DOHH2 (cell line): ENCODE measurements around the gene CDKAL1.

ENCODE experiments used
- H3F3A ChIP-seq: fragments of 200-600 bp; sonication (generic), shearing (Covaris generic); 2 replicates; pipeline ENCODE4 v1.6.0; 2016; ENCODE audit warnings: antibody characterized with exemption, mild to moderate bottlenecking; ENCODE audit not compliant: control insufficient read depth, insufficient read depth
- H3K27ac ChIP-seq: fragments of 200-600 bp; sonication (generic); 2 replicates; pipeline ENCODE4 v1.5.1; 2014; ENCODE audit warnings: low read depth, mild to moderate bottlenecking, low read length, moderate library complexity
- H3K27me3 ChIP-seq: fragments of 200-600 bp; sonication (generic); 2 replicates; pipeline ENCODE4 v1.6.1; 2014; ENCODE audit warnings: mild to moderate bottlenecking, low read length, mixed read lengths; ENCODE audit not compliant: control insufficient read depth
- H3K36me3 ChIP-seq: fragments of 200-600 bp; sonication (generic); 2 replicates; pipeline ENCODE4 v1.6.1; 2014; ENCODE audit warnings: mild to moderate bottlenecking, low read length, moderate library complexity, mixed read lengths; ENCODE audit not compliant: control insufficient read depth
- H3K4me1 ChIP-seq: fragments of 200-600 bp; sonication (generic); 2 replicates; pipeline ENCODE4 v1.6.1; 2014; ENCODE audit warnings: mild to moderate bottlenecking, low read length, mixed read lengths; ENCODE audit not compliant: control insufficient read depth
- H3K4me2 ChIP-seq: fragments of 200-600 bp; sonication (generic); 2 replicates; pipeline ENCODE4 v1.6.0; 2014; ENCODE audit warnings: mild to moderate bottlenecking, low read length, moderate library complexity
- H3K4me3 ChIP-seq: fragments of 200-600 bp; sonication (generic); 2 replicates; pipeline ENCODE4 v1.5.1; 2014; ENCODE audit warnings: mild to moderate bottlenecking, low read length, mixed read lengths
- H3K79me2 ChIP-seq: fragments of 200-600 bp; sonication (generic); 2 replicates; pipeline ENCODE4 v1.6.1; 2014; ENCODE audit warnings: mild to moderate bottlenecking, low read length, mixed read lengths; ENCODE audit not compliant: control insufficient read depth
- H3K9me2 ChIP-seq: fragments of 200-600 bp; sonication (generic); replicated peaks from 2 replicates; pipeline ENCODE4 v1.6.1; 2014; ENCODE audit warnings: mild to moderate bottlenecking, low read length, mixed read lengths; ENCODE audit not compliant: control insufficient read depth
- H3K9me3 ChIP-seq: fragments of 200-600 bp; sonication (generic); 2 replicates; pipeline ENCODE4 v1.6.1; 2014; ENCODE audit warnings: antibody characterized with exemption, low read length, mixed read lengths; ENCODE audit not compliant: control insufficient read depth, insufficient read depth
- H4K20me1 ChIP-seq: fragments of 200-600 bp; sonication (generic); 2 replicates; pipeline ENCODE4 v1.6.0; 2014; ENCODE audit warnings: low read depth, mild to moderate bottlenecking, antibody characterized with exemption, low read length, moderate library complexity; ENCODE audit not compliant: control insufficient read depth, insufficient read depth
- CTCF ChIP-seq: fragments of 200-600 bp; sonication (generic); IDR thresholded peaks from one replicate; pipeline ENCODE4 v1.5.1; 2014; ENCODE audit warnings: antibody characterized with exemption, mild to moderate bottlenecking, low read depth, low read length; ENCODE audit not compliant: poor library complexity, severe bottlenecking
- EZH2phosphoT487 ChIP-seq: fragments of 200-600 bp; sonication (generic); IDR thresholded peaks from 2 replicates; pipeline ENCODE4 v1.6.1; 2017; ENCODE audit warnings: borderline replicate concordance, mild to moderate bottlenecking, antibody characterized with exemption, low read length, moderate library complexity, mixed read lengths

Gene CDKAL1

GRCh38 chr6:21102201-21102600, 567.9 kb downstream of the CDKAL1 start:
- Histone ChIP-seq H3K4me2 (no peak overlapping the region), H3F3A (no peaks in the 10 kb centered on the region), H4K20me1 (no peaks in the 10 kb centered on the region), H3K9me3 (no peaks in the 10 kb centered on the region), H3K4me3 (no peak overlapping the region), H3K27ac (no peak overlapping the region), H3K36me3 (no peaks in the 10 kb centered on the region), H3K27me3 (no peaks in the 10 kb centered on the region), H3K9me2 (no peaks in the 10 kb centered on the region), H3K79me2 (no peaks in the 10 kb centered on the region), H3K4me1 (peaks cover 11% of the 10 kb centered on the region)
- TF ChIP-seq CTCF = no peak
- no peak for TF ChIP-seq EZH2phosphoT487

- Histone ChIP-seq H3K4me3 (no peak overlapping the region), H3K4me2 (no peak overlapping the region), H3K27ac (no peak overlapping the region), H3K27me3 (no peaks in the 10 kb centered on the region), H3F3A (no peaks in the 10 kb centered on the region), H4K20me1 (no peaks in the 10 kb centered on the region), H3K79me2 (no peaks in the 10 kb centered on the region), H3K36me3 (no peaks in the 10 kb centered on the region), H3K9me3 (no peaks in the 10 kb centered on the region), H3K9me2 (no peaks in the 10 kb centered on the region), H3K4me1 (peaks cover 11% of the 10 kb centered on the region)
- TF ChIP-seq CTCF (no peak), EZH2phosphoT487 (no peak)
Observed at GRCh38 chr6:21102624-21103023, 568.4 kb downstream of the CDKAL1 start.

GRCh38 chr6:21103626-21104224, 569.5 kb downstream of the CDKAL1 start:
- no peak overlapping the region for H3K4me3 ChIP-seq
- H3K4me1 ChIP-seq = peaks cover 11% of the 10 kb centered on the region
- H3K36me3 ChIP-seq = no peaks in the 10 kb centered on the region
- no peaks in the 10 kb centered on the region for H3K79me2 ChIP-seq
- TF ChIP-seq EZH2phosphoT487 (no peak), CTCF (no peak)
- no peaks in the 10 kb centered on the region for H3K9me2 ChIP-seq
- no peak overlapping the region for H3K27ac ChIP-seq
- no peak overlapping the region for H3K4me2 ChIP-seq
- H3K9me3 ChIP-seq = no peaks in the 10 kb centered on the region
- no peaks in the 10 kb centered on the region for H3K27me3 ChIP-seq
- no peaks in the 10 kb centered on the region for H3F3A ChIP-seq
- no peaks in the 10 kb centered on the region for H4K20me1 ChIP-seq

GRCh38 chr6:21104288-21104687, 570.0 kb downstream of the CDKAL1 start:
- H3K27me3 ChIP-seq = no peaks in the 10 kb centered on the region
- H3K9me3 ChIP-seq = no peaks in the 10 kb centered on the region
- no peaks in the 10 kb centered on the region for H3F3A ChIP-seq
- peaks cover 12% of the 10 kb centered on the region for H3K4me1 ChIP-seq
- H3K27ac ChIP-seq = no peak overlapping the region
- no peak overlapping the region for H3K4me2 ChIP-seq
- H3K4me3 ChIP-seq = no peak overlapping the region
- no peaks in the 10 kb centered on the region for H3K9me2 ChIP-seq
- TF ChIP-seq EZH2phosphoT487 (no peak), CTCF (no peak)
- no peaks in the 10 kb centered on the region for H3K36me3 ChIP-seq
- no peaks in the 10 kb centered on the region for H3K79me2 ChIP-seq
- H4K20me1 ChIP-seq = no peaks in the 10 kb centered on the region
